ENCODE results near the gene ELK4.

DNA sequence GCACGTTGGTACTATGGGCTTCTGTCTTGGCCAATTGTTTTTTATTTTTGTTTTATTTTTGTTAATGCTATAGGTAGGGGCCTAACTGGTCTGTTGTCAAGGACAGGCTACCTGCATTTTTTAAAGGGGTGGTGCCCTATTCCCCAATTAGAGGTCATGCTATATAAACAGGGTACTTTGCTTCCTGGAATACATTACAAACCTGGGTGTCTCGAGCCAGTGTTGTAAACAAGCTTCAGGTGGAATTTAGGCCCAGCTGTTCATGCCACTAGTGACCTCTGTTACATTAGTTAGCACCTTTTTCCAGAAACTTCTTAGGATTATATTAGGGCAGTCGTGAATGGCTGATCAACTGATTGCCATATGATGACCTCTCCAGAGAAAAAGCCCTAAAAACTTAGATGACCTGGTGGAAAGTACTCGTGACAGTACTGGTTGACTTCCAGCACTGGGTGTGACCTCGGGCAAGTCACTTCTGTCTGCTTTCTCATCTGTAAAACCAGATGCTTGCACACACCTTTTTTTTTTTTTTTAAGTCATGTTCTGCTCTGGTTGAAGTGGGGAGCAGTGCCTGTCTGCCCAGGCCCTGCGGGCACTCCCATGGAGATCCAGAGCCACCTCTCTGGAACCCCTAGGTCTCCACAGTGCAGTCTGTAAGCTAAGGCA lies 46.5 kb downstream of the ELK4 start:
- TF ChIP-seq, protein P1, sequence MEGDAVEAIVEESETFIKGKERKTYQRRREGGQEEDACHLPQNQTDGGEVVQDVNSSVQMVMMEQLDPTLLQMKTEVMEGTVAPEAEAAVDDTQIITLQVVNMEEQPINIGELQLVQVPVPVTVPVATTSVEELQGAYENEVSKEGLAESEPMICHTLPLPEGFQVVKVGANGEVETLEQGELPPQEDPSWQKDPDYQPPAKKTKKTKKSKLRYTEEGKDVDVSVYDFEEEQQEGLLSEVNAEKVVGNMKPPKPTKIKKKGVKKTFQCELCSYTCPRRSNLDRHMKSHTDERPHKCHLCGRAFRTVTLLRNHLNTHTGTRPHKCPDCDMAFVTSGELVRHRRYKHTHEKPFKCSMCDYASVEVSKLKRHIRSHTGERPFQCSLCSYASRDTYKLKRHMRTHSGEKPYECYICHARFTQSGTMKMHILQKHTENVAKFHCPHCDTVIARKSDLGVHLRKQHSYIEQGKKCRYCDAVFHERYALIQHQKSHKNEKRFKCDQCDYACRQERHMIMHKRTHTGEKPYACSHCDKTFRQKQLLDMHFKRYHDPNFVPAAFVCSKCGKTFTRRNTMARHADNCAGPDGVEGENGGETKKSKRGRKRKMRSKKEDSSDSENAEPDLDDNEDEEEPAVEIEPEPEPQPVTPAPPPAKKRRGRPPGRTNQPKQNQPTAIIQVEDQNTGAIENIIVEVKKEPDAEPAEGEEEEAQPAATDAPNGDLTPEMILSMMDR (IDR thresholded peaks at IDR 0.05), result no peak
- TF ChIP-seq EP300 (IDR thresholded peaks at IDR 0.05) (no peak), POLR2A (IDR thresholded peaks at IDR 0.05) (no peak)

All from sigmoid colon (tissue), 4 donors.